Islet precursor cell (in vitro differentiated cells): ENCODE results near the gene FRS3.
"Not testable (repeated sequence)": the region's sequence is repeated elsewhere in the genome, so short reads cannot be mapped to it uniquely, and the experiment has no call there.

Experiments used
- DNase-seq: peaks from one replicate; pipeline ENCODE4 v3.0.0-alpha.2; 2018

FRS3 gene, protein sequence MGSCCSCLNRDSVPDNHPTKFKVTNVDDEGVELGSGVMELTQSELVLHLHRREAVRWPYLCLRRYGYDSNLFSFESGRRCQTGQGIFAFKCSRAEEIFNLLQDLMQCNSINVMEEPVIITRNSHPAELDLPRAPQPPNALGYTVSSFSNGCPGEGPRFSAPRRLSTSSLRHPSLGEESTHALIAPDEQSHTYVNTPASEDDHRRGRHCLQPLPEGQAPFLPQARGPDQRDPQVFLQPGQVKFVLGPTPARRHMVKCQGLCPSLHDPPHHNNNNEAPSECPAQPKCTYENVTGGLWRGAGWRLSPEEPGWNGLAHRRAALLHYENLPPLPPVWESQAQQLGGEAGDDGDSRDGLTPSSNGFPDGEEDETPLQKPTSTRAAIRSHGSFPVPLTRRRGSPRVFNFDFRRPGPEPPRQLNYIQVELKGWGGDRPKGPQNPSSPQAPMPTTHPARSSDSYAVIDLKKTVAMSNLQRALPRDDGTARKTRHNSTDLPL

DNA sequence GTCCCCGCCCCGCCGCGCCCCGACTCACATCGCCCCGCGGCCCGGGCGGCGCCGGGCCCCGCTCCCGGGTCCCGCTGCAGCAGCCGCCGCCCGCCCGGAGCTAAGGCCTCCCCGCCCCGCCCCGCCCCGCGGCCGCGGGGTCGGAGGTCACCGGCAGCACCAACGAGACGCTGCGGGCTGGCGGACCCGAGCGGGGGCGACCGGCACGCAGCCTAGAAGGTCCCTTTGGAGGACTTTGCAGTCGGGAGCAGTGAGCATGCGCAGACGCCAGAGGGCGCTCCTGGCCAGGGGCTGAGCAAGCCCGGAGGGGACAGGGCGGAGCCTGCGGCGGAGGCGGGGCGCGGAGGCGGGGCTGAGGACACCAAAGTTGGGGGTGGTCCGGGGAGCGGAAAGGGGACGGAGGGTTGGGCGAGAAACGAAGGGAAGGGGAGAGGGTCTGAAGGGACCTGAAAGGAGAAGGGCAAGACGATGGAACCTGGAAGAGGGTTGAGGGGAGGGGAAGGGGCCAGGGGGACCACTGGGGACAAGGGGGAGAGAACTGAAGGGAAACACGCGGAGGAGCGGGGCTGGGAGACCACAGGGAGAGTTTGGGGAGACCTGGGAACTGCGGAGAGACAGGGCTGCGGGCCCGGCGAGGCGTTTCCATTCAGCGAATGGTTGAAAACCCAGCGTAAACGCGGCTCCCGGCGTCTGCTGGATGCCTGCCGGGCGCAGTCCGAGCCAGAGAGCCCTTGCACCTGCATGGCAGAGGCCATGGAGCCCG lies at the start of gene FRS3:
Gene FRS3 (minus strand): TSS at position 113 of the 763 bp plus-strand sequence. CDS start 2,913 bp downstream, outside the sequence.
- DNase-seq = peak; percentile 98

DNA sequence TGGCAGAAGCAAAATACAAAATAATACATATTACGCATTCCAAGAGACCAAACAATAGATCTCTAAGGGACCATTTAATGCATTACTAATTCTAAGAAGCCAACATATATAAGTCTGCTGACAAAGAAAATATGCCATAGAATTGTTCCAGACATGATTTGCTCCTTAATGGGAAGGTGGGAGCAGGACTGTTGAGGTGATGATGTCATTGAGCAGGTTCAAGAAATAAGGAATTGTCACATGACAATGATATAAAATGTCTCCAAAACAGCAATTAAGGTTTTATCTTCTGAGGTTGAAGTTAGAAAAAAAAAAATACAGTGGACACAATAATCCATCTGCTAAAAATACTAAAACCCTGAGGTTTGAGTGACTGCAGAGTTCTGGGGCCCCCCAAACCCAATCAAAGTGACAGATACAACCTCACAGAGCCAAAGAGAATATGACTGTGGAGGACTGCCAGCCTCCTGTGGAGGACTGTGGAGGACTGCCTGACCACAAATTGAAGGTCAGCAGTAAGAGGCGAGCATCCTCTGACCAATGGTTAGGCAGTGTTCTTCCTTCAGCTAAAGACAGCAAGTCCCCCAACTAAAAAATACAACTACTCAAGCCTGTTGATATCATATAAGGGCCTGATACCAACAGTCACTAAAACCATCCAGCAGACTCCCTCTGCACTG lies 46.8 kb upstream of the FRS3 start:
- no peak for DNase-seq

DNA sequence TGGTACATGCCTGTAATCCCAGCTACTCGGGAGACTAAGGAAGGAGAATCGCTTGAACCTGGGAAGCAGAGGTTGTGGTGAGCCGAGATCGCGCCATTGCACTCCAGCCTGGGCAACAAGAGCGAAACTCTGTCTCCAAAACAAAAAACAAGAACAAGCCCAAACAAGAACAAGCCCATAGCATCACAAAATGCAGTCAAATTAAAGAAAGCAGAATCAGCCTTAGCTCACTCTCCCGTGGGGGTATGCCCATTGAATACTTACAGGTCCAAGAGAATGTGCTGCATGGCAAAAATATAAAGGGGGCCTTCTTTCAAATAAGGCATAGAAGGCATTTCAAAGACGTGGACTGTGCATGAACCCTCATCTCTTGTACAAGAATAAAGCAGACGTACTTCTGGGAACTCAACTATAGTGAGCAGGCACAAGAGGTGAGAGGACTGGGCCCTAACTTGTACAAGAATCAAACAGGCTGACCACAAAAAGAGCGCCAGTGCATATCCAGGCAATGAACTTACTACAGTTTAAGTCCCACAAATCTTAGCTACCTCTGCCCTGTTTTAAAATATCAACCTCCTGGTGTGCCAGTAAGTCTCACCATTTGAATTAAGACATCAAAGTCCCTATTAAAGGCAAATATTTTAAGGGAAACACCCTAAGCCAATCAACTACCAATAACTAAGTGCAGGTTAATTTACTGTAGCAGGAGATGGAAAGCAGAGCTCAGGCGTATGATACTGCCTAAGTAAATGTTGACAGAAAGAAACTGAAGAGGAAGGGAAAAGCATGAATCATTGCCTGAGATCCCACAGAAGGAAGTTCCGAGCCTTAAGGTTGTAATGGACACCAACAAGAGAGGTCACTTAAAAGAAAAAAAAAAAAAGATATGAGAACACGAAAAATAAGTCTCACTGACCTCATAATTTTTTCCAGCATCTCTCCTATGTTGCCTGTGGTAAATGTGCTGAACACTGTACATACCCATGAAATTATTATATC lies 45.2 kb upstream of the FRS3 start:
- DNase-seq = no peak

DNA sequence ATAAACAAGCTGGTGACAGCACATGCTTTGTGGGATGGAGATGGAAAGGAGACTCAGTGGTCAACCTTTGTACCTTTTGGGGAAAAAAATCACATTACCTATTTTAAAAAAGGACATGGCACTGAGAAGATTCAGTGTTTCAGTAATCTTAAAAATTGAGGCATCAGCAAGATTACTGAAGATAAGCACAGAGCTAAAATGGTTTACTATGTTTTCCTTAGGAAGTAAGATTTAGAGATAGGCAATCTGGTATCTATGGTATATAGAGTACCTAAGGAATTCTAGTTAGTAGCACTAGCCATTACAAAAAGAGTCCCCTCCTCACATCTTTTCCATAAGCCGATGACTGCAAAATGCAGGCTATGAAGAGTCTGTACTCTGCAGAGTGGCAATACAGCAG lies 43.5 kb upstream of the FRS3 start:
- DNase-seq = no peak

DNA sequence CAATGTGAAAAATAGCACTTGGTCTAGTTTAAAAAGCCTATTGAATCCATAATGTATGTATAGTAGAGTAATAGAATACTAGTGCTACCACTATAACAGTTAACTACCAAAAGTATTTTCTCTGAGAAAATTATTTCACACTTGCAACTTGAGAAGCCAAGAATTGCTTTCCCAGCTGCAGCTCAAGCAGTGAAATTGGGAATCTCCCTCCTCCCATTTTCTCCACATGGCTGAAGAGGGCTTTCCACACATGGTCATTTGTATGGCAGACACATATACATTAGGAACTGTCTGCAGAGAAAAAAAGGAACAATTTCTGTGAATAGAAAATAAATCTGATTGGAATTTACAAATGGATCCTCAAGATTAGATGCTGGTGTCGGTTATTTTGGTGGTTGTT lies 42.3 kb upstream of the FRS3 start:
- DNase-seq = no peak

DNA sequence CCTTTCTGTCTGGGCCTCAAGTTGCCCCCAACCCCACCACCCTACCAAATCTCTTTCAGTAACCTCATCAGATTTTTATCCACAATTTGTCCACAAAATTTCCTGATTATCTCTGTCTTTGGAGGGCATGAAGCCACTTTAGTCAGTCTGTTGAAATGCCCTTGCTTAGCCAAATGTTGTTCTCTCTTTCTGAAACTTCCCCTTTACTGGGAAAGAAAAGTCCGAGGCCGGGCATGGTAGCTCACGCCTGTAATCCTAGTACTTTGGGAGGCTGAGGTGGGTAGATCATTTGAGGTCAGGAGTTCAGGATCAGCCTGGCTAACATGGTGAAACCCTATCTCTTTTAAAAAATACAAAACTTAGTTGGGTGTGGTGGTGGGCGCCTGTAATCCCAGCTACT lies 41.6 kb upstream of the FRS3 start:
- DNase-seq = no peak

DNA sequence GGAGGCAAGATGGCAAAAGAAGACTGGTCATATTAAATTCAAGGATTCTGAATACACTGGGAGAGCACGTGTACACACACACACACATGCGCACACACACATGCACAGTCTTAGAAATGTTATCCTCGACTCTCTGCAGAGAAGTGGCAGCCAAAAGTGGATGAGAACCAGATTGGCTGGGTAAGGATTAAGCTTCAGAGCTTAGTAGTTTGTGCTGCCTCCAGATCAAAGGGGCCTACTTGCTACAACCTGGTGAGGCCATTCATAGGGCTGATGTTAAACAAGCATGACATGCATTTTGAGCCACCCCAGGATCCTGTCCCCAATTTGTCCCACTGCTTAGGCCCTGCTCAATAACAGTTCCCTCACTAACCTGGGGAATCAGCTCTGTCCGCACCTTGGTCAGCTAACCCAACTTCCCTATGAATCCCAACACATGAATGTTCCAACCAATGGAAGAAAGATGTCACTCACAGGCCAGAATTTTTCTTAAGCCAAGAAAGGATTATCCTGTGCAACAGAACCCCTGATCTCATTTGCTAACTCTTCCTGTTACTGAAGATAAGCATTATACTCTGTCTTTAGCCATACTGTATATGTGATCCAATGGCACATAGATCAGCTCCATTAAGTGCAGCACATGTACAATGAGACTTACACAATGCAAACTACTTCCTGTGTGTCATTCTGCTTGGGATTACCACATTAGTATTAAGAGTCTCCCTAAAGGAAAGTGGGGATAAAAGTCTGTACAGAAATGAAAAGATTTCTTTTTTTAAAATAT lies 38.8 kb upstream of the FRS3 start:
- DNase-seq = no peak

DNA sequence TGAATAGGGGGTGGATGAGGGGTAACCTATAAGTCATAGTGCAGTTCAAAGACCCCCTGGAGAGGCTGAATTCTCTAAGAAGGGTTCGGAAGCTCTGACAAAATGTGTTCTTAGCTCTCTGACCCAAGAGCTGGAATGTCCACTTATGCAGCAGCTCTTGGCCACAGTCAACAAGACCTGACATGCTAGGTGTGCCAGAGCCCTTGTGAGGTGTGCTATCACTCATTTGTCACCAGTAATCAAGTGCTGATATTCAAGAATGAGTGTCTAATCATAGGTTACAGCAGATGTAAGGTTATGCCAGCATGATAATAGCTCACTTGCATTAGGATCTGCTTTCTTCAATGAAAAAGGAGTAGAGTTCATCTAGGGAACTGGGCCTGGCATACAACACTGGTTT lies 35.9 kb upstream of the FRS3 start:
- no peak for DNase-seq

DNA sequence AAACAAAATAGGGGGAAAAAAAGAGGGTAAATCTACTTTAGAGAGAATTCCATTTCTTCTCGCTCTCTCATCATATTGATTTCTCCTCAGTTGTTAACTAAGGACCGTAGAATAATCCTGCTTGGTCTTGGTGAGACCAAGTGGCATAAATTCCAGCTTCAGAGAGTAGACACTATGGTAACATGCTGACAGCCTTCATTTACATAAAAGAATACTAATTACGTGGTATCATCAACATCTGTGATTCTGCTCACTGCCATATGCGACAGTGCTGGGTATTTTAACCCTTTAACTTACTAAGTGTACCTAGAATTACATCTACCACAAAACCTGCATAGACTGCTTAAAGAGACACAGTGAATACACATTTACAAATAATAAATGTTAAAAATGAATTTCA lies 34.9 kb upstream of the FRS3 start:
- DNase-seq = no peak

DNA sequence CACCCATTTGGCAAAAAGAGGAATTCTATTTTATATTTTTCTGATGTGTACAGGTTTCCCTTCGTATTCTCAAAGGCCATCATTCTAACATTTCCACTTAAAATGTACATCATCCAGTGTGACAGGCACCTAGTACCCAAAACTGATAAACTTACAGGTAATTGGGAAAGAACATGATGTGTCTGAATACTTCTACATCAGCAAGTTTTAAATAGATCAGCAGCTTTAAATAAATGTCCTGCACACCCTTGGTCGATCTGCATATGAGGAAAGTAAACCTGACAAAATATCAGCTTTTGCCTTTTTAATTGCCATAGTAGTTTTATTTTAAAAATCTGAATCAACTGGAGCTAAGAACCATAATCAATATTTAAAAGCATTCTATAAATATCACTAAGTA lies 34.3 kb upstream of the FRS3 start:
- no peak for DNase-seq

DNA sequence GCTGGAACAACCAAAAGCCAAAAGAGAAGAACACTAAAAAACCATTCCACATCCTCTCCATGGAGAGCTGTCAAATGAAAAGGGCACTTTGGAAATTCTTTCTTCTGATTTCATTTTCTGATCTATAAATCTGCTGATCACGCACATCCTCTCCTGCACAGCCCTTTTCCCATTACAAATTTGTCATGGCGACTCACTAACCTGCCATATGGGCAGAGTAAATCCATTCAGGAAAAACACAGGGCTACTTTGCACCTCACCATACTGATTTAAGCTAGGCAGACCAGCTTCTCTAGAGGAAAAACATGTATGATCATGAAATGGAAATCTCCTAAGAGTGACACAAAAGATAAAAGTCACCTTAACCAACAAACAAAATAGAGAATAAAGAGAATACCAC lies 33.8 kb upstream of the FRS3 start:
- DNase-seq = no peak

DNA sequence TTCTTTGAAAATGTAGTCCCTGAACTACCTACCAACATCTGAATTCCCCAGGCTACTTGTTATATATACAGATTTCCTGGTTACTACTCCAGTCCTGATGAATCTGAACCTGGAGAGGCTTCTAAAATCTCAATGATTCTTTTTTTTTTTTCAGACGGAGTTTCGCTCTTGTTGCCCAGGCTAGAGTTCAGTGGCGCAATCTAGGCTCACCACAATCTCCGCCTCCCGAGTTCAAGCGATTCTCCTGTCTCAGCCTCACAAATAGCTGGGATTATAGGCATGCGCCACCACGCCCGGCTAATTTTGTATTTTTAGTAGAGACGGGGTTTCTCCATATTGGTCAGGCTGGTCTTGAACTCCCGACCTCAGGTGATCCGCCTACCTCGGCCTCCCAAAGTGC lies 32.2 kb upstream of the FRS3 start:
- not testable (repeated sequence) for DNase-seq

DNA sequence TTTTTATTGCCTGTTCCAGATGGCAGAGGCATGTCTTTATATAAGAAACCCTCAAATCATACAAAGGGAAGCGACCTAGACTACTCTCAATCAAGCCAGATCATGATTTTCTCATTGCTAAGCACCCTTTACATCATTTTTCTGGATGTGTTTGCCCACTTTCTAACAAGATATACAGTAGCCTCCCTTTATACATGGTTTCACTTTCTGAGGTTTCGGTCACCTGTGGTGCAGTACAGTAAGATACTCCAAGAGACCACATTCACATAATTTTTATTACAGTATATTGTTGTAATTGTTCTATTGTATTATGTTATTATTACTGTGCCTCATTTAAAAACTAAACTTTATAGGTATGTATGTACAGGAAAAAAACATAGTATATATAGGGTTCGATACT lies 31.4 kb upstream of the FRS3 start:
- DNase-seq = no peak

DNA sequence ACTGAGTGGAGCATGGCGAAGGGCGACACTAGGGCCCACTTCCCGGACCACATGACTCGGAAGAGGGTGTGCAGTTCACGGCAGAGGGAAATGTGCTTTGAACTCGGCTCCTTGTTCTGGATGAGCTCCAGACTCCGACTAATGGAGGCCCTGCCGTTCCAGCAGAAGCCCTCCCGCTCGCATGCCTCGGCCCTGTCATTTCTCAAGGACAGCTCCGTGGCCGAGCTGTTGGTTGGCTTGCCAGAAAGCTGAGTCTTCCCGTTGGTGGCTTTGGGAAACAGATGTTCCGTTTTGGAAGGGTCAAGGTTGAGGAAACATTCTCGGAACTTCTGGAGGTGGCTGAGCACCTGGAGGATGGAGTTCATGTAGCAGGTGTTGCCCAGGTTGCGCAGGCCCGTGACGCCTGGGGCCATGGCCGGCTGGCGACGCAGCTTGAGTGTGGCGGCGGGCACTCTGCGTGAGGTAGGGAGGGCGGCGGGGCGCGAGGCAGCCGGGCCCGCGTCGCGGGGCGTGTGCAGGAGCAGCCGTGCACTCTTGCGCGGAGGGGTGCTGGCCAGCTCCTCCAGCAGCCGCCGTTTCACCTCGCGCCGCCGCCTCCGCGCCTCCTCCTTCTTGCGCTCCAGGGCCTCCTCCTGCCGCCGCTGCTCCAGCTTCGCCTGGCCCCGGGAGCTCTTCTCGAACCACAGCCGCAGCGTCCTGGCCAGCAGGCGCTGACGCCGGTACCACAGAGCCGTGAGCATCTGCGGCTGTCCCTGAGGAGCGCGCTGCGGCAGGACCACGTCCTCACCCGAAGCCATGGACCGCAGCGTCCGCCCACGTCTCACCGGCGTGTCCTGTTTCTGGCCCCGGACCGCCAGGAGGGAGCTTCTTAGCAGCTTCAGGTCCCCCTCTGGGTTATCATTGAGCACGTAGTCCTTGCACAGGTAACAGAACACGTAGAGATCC lies 26.4 kb upstream of the FRS3 start:
- DNase-seq = no peak

DNA sequence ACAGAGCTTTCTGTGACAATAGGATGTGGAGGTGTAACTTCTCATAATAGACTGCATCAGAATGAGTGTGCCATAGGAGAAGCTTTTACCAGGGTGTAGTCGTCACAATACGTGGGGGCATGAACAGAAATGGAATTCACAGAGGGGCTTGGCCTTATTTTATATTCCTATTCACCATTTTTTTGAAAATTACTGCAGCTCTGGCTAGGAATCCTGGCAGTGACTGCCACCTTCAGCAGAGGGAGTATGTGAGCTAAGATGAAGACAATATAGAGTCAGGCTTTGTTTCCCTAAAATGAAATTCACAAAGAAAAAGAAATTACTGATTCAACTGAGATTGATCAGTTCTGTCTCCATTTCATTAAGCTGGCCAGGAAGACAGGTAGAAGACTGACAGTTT lies 21.7 kb upstream of the FRS3 start:
- no peak for DNase-seq

DNA sequence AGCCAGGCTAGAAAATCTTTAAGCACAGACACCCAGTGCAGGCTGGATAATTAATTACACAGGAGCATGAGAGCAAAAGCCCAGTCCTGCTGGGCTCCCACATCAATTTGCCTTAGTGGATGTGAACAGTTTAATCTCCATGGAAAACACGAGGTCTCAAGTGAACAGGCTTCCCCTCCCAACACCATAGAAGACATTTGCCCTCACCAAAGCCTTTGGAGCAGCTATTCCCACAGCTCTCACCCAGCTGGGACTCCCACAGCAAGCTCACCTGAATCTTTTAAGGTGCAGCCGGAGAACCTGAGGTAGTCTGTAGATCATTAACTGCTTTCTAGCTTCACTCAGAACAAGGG lies 19.8 kb upstream of the FRS3 start:
- DNase-seq = no peak

DNA sequence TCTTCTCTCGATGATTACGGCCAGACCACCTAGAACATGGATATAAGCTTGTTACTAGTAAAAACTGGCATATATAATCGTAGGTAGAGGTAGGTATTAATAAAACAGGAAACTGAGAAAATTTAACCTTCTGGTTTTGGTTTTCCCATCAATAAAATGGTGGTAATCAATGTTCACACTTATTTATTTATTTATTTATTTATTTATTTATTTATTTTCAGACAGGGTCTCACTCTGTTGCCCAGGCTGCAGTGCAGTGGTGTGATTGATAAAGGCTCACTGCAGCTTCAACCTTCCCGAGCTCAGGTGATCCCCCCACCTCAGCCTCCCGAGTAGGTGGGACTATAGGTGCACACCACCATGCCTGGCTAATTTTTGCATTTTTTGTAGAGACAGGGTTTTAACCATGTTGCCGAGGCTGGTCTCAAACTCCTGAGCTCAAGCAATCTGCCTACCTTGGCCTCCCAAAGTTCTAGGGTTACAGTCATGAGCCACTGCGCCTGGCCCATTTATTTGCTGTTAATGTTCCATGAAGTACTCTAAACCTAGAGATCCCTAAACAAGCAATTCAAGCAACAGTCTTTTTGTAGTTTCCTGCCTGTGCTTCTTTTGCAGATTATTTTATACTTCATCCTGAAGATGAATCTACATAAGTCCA lies 19.3 kb upstream of the FRS3 start:
- no peak for DNase-seq

DNA sequence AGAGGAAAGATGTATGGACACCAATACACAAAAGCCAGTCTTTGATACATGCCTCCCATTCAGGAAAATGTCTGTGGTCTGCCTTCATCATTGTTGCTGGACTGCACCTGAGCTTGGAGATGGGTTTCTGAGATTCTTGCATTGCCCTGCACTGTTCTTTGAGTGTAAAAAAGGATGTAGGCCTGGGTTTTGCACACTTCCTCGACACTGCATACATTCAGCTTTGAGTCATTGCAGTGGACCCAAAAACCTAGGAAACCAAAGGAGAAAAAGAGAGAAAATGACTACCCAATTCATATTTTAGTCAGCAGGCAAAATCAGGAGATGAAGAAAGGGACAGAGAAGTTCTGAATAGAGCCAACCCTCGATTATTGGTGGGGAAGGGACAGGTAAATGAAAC lies 16.8 kb upstream of the FRS3 start:
- DNase-seq = no peak

DNA sequence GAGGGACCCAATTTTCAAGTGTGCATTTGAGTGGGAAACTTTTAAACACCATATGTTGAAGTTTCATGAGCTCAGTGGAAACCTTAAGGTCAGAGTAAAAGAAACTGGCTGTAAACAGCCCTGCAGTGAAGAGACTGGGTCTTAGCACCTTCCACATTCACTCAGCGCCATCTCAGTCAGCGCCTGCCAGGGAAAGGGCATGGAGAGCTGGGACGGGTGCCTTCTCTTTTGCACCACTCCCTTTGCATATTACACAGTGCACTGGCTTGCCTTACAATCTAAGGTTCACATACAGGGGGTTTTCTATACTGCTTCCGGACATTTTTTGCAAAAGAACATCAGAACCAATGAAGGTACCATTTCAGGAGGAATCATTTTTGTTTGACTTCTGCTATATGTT lies 12.3 kb upstream of the FRS3 start:
- no peak for DNase-seq

DNA sequence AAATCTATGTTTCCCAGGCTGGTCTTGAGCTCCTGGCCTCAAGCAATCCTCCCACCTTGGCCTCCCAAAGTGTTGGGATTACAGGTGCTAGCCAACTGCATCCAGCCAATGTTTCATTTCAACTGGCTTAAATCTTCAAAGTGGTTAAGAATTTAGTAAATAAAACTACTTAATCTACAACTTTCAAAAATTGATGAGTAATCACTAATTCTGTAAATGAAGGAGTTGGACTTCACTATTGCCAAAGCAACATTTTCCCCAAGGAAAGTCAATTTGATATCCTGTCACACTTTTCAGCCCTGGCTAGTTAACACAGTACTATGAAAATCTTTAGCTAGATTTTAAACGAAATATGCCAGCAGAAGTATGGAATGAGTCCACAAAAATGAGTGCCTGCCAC lies 11.6 kb upstream of the FRS3 start:
- DNase-seq = no peak
